Sciatic nerve (tissue), 2 donors: ENCODE data around the gene RUFY1. TPM values are rescaled to one million over a fixed set of nuclear protein-coding genes. Genes with fewer than 3 reads are reported as not detected.
"Not testable (repeated sequence)": the region's sequence is repeated elsewhere in the genome, so short reads cannot be mapped to it uniquely, and the experiment has no call there.

Source experiments
- ATAC-seq: fragments of 200-7000 bp; cut with Tn5 transposase; one replicate; pipeline ENCODE4 v1.9.1; 2020; ENCODE audit warnings: mild to moderate bottlenecking, moderate library complexity
- DNase-seq: peaks from one replicate; pipeline ENCODE4 v3.0.0-alpha.2; 2020; ENCODE audit warnings: low spot score
- intact Hi-C: fragments of 100-400 bp; cut with DNase I; formaldehyde crosslinking; loops from one replicate; pipeline ENCODE4 v1.14.2; 2022
- total RNA-seq: library from RNA; stranded (reverse); fragmentation: NEBNext Ultra II Directional; extraction: Animal tissue kit (Norgen Biotek cat#: 25700); gene quantifications from one replicate; pipeline ENCODE4 v1.2.1, GENCODE V29; 2021
- donor health status: DM: no; HTN: no; CAD: no.
- donor health status: DM: no; HTN: no; CAD: no.

RUFY1 gene, protein sequence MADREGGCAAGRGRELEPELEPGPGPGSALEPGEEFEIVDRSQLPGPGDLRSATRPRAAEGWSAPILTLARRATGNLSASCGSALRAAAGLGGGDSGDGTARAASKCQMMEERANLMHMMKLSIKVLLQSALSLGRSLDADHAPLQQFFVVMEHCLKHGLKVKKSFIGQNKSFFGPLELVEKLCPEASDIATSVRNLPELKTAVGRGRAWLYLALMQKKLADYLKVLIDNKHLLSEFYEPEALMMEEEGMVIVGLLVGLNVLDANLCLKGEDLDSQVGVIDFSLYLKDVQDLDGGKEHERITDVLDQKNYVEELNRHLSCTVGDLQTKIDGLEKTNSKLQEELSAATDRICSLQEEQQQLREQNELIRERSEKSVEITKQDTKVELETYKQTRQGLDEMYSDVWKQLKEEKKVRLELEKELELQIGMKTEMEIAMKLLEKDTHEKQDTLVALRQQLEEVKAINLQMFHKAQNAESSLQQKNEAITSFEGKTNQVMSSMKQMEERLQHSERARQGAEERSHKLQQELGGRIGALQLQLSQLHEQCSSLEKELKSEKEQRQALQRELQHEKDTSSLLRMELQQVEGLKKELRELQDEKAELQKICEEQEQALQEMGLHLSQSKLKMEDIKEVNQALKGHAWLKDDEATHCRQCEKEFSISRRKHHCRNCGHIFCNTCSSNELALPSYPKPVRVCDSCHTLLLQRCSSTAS
- total RNA-seq = 52.1 TPM

GRCh38 chr5:179550511-179551342, at the start of gene RUFY1:
Gene RUFY1, plus strand, starts transcription at chr5:179550554. Its CDS starts 16 bp downstream, at chr5:179550570.
- DNase-seq (peak; percentile 90), ATAC-seq (peak; percentile 88)
- intact Hi-C loops = no loop called here

DNA sequence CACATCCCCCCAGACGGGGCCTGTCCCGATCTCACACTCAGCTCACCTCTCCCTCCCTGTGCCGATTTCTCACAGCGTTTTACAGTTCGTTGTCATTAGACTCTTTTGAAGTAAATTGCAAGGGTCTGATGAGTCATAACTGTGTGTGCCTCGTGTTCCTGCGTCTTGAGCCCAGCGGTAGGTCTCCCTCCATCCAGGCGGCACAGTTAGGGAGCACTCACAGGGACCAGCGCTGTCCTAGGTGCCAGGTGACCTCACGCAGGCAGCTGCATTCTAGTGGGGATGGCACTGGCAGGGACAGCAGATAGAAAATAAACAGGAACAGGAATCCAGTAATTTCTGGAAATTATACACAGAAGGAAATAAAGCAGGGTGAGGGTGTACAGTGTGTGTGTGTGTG, 48.4 kb upstream of the RUFY1 start:
- intact Hi-C loops, ATAC-seq, DNase-seq: not testable (repeated sequence)

GRCh38 chr5:179502420-179502819, 47.9 kb upstream of the RUFY1 start:
- intact Hi-C loops, ATAC-seq, DNase-seq: not testable (repeated sequence)

DNA sequence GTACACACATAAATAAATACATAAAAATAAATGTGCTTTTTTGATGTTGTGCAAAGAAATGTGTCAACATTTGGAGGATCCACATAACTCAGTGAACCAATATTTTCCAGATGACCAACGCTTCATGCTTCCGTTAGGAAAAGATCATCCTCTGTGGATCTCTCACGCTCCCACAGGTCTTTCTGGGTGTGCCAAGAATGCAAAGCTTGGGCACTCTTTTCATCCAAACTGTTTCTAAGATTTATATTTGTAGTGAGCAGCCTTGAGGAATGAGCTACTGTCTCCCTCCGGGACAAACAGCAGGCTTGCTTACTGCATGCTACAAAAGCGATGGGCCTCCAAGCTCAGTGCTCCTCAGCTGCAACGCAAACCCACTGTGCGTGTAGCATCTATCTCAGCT, 46.2 kb upstream of the RUFY1 start:
- intact Hi-C loops = no loop called here
- no peak for DNase-seq
- no peak for ATAC-seq

DNA sequence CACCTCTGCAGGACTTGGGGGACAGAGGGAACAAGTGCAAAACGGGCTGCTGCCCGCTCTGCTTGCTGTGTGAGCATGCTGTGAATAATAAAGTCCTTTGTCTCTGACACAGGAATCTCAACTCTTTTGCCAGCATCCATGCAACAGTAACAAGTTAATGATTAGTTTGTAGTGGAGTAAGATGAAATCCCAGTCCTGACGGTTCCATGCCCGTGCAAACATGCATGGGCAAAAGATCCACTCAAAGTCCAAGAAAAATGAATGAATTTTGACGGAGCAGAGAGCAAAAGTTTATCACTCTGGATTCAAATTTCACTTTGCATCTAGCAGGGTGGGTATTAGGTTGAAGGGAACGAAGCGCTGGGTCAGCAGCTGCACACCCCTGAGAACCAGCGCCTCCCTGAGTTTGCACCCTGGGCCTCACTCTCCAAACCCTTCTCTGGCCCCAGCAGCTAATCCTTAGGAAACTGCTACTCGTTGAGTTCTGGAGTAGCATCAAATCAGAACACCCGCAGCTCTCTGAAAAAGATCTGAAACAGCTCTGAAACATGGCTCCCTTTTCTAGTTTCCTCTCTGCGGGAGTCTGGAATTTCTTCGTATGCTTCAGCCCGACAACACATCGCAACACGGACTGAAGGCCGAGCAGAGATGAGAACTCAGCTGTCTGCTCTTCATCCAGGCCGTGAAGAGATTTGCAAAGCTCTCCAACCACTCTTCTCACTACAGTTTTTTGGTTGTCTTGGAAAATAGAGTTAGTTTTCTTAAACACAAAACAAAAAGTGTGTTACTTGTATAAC, 45.6 kb upstream of the RUFY1 start:
- intact Hi-C loops = no loop called here

GRCh38 chr5:179505636-179506261, 44.6 kb upstream of the RUFY1 start:
- no peak for DNase-seq
- no peak for ATAC-seq
- intact Hi-C loops = no loop called here

More for the DNA sequence above, 45.6 kb upstream of the RUFY1 start:
- no peak for ATAC-seq
- DNase-seq = no peak

DNA sequence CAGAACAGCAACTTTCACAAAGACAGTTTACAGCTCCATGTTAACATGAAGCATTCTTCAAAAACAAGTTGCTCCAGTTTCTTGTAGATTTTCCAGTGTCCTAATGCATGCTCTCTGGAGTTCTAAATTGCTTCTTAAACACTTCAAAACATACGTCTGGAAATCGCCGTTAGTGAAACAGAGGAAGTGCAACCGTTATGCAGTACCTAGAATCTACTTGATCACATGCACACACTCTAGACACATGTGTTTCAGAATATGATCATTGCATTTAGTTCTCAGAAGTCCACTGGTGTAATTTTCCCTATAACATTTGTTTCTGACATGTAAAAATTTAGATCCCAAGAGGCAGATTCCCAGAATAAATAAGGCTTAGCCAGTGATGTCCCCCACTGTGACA, 41.1 kb upstream of the RUFY1 start:
- no peak for ATAC-seq
- DNase-seq = no peak
- intact Hi-C loops = no loop called here

GRCh38 chr5:179509845-179510244, 40.5 kb upstream of the RUFY1 start:
- intact Hi-C loops = no loop called here
- ATAC-seq = no peak
- DNase-seq = no peak

GRCh38 chr5:179512452-179513000, 37.8 kb upstream of the RUFY1 start:
- no peak for ATAC-seq

GRCh38 chr5:179515501-179515900, 34.9 kb upstream of the RUFY1 start:
- ATAC-seq, intact Hi-C loops, DNase-seq: not testable (repeated sequence)

More at GRCh38 chr5:179512452-179513000, 37.8 kb upstream of the RUFY1 start:
- intact Hi-C loops = no loop called here
- DNase-seq = no peak

GRCh38 chr5:179516221-179516620, 34.1 kb upstream of the RUFY1 start:
- no peak for DNase-seq
- no peak for ATAC-seq
- intact Hi-C loops = no loop called here

DNA sequence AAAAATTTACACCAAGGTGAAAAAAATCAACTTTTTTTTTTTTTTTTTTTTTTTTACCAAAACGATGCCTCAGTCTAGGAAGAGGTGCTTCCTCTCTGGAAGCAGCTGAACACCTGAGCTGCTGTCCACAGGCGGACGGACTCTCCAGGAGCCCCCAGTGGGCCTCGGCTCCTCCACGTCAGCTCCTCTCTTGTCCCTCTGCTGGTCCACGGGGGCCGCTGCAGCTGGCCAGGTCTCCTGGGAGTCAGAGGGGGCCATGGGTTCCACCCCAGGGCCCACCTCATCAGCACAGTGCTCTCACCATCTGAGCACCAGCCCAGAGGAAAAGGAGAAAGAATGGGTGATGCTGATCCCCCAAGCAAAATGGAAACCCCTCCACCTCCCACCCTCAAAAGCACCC, 32.6 kb upstream of the RUFY1 start:
- ATAC-seq, DNase-seq, intact Hi-C loops: not testable (repeated sequence)

DNA sequence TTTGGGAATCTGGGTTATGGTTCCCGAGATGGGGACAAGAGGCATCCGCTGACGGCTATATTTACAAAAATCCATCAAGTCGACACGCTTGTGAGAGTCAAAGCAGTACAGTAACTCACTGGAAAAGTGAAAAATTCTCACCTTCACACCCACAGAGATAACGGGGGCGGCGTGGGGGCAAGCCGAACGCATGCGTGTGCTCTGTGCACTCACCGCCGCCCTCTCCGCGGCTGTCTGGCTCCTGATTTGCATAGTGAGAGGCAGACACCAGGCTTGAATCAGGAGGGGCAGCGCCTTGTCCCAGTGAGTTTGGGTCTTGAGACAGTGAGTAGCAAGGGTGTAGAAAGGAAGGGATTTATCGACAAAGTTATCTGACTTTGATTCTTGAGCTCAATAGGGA, 32.0 kb upstream of the RUFY1 start:
- intact Hi-C loops = not testable (repeated sequence)

GRCh38 chr5:179519416-179520070, 30.8 kb upstream of the RUFY1 start:
- ATAC-seq, DNase-seq, intact Hi-C loops: not testable (repeated sequence)

More for the DNA sequence above, 32.0 kb upstream of the RUFY1 start:
- not testable (repeated sequence) for ATAC-seq, DNase-seq

DNA sequence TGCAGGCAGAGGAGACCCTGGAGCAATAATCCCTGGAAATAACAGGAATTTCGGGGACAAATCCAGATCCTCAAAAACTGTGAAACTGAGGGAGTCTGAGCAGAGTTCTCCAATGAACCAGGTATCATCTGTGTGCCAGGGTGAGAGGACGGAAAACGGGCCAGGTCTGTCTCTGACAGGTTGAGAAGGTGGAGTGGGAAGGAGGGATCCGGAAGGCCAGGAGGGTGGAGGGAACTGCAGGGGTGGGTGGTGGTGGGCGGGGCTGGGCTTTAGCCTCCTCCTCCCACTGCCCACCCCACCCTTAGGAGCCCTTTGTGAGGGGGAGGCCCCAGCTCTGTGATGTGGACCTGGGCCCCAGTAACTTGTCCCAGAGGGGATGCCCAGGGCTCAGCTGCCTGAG, 28.2 kb upstream of the RUFY1 start:
- intact Hi-C loops, DNase-seq, ATAC-seq: not testable (repeated sequence)

DNA sequence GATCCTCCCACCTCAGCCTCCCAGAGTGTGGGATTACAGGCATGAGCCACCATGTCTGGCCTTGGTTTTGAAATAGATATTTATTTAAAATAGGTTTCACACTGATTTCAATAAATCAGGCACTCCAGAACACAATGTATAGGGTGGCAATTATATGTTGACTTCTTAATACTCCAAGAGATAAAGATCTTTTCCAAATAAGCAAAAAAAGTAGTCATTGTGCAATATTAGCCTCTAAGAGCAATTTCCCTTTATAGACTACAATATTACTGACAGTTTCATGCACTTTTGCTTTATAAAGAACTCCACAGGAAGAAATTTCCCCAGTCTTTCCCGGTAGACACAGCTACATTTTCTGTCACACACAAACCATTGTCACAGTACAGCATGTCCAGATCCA, 23.4 kb upstream of the RUFY1 start:
- no peak for ATAC-seq
- DNase-seq = no peak
- intact Hi-C loops = no loop called here
